BE2C (cell line): Measurements from ENCODE around the gene ZNF385A.

ENCODE experiments used
- DNase-seq: peaks from one replicate; pipeline ENCODE4 v3.0.0-alpha.2; 2020
- H3K27me3 ChIP-seq: fragments of 250-450 bp; sonication (Bioruptor Pico); 2 replicates; pipeline ENCODE4 v1.5.1; 2020; ENCODE audit warnings: mild to moderate bottlenecking
- H3K36me3 ChIP-seq: fragments of 250-450 bp; sonication (Bioruptor Pico); 2 replicates; pipeline ENCODE4 v1.5.1; 2020; ENCODE audit warnings: mild to moderate bottlenecking
- H3K4me1 ChIP-seq: fragments of 250-450 bp; sonication (Bioruptor Pico); 2 replicates; pipeline ENCODE4 v1.5.1; 2020
- H3K4me3 ChIP-seq: 2 replicates; pipeline ENCODE4 v1.5.1; 2011; ENCODE audit warnings: low read depth, low read length
- H3K9me3 ChIP-seq: fragments of 250-450 bp; sonication (Bioruptor Pico); 2 replicates; pipeline ENCODE4 v1.5.1; 2020
- CTCF ChIP-seq: IDR thresholded peaks from 2 replicates; pipeline ENCODE4 v1.5.1; 2012; ENCODE audit warnings: mild to moderate bottlenecking, low read depth, low read length

ZNF385A gene

DNA sequence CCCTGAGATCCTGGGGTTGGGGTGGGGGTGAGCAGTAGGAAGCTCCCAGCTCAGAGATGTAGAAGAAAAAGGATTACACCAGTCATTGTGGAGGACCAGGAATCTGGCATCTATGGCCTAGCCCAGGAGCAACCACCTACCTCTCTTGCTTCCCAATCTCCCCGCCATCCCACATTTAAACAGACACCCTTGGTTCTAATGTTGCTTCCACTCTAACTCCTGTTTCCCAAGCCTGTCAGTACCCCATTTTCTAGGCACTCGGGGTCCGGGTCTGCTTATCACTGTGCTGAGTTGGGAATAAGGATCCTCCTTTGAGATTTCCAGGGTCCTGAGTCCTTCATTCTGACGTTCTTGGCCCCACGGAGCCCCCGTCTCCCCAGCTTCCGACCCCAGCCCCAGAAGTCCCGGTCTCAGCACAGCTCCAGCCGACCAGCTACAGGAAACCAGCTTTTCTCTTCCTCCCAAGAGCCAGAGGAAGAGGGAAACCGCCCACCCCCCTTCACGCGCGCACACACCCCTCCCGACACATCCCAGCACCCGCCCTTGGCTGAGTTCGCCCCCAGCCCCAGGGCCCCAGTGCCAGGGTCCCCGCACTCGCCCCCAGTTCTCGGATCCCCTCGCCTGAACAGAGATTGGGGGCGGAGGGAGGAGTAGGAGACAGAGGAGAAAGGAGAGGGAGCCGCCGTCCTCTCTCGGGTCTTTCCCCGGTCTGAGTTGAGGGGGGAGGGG, 33.3 kb upstream of the ZNF385A start:
- Histone ChIP-seq H3K4me3 (no peak overlapping the region), H3K36me3 (no peaks in the 10 kb centered on the region), H3K9me3 (no peaks in the 10 kb centered on the region), H3K27me3 (peaks cover 64% of the 10 kb centered on the region), H3K4me1 (no peaks in the 10 kb centered on the region)
- TF ChIP-seq CTCF = no peak
- no peak for DNase-seq

DNA sequence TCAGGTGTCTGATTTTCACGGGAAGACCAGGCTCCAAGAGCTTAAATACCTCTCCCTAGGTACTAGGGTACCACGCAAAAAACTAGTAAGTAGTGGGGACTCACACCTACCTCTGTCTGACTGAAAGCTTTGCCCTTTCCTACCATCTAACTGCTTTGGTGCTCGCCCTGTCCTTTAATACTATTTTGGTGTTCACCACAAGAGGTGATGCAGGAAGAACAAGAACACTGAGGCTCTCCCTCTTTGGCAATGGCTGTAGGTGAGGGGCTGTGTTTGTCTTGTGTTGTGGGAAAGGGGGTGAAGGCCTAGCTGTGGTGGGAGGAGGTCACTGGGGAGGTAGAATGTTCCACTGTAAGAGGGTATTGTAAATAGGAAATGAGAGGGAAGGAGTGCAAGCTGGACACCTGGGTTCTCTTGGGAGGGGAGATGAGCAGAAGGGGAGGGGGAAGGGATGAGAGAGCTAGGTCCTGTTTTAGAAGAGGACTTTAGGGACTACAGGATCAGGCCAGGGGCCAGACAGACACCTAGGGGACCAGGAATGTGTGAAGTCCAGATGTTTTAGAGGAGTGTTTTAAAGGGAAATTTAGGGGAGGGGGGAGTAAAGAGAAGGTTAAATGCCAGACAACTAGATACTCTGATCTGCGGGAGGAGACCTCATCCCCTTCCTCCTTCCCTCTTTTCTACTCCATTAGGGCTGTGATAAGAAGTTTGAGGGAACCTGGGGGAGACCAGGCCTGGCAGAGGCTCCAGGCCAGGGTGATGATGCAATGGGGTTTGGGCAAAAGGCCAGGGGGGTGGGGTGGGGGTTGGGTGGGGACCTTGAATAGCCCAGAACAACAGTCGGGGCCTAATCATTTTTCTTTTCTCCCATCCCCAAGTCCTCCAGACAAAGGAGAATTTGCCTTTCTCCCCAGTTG, 32.4 kb upstream of the ZNF385A start:
- no peaks in the 10 kb centered on the region for H3K4me1 ChIP-seq
- DNase-seq = no peak
- no peak for TF ChIP-seq CTCF

GRCh38 chr12:54415221-54415929, 30.8 kb upstream of the ZNF385A start:
- Histone ChIP-seq H3K36me3 (no peaks in the 10 kb centered on the region), H3K27me3 (peaks cover 52% of the 10 kb centered on the region), H3K4me1 (no peaks in the 10 kb centered on the region), H3K9me3 (no peaks in the 10 kb centered on the region), H3K4me3 (no peak overlapping the region)
- TF ChIP-seq CTCF = no peak
- no peak for DNase-seq

More for the DNA sequence above, 32.4 kb upstream of the ZNF385A start:
- peaks cover 61% of the 10 kb centered on the region for H3K27me3 ChIP-seq
- no peak overlapping the region for H3K4me3 ChIP-seq
- H3K9me3 ChIP-seq = no peaks in the 10 kb centered on the region
- no peaks in the 10 kb centered on the region for H3K36me3 ChIP-seq

GRCh38 chr12:54413284-54414190, 29.0 kb upstream of the ZNF385A start:
- Histone ChIP-seq H3K27me3 (peaks cover 36% of the 10 kb centered on the region), H3K4me3 (no peak overlapping the region), H3K4me1 (no peaks in the 10 kb centered on the region), H3K9me3 (no peaks in the 10 kb centered on the region), H3K36me3 (no peaks in the 10 kb centered on the region)
- TF ChIP-seq CTCF = no peak
- no peak for DNase-seq

- Histone ChIP-seq H3K4me3 (no peak overlapping the region), H3K9me3 (no peaks in the 10 kb centered on the region), H3K27me3 (peaks cover 29% of the 10 kb centered on the region), H3K4me1 (no peaks in the 10 kb centered on the region), H3K36me3 (no peaks in the 10 kb centered on the region)
- no peak for TF ChIP-seq CTCF
- no peak for DNase-seq
These were observed 28.3 kb upstream of the ZNF385A start for GRCh38 chr12:54412786-54413185.
